A673 (cell line): Measurements from ENCODE around the gene SCN9A. TPM values are rescaled to one million over a fixed set of nuclear protein-coding genes. Genes with fewer than 3 reads are reported as not detected.

Source experiments
- BruUV-seq: library from RNA; stranded (reverse); fragments of 400-500 nt; replicated peaks from 2 replicates; lab custom pipeline; 2021; lab: Mats Ljungman, UMichigan
- CTCF ChIA-PET: fragments of 300-600 bp; sonication (Branson Sonifier 250); formaldehyde crosslinking; loops from one replicate; lab custom pipeline; 2022; ENCODE audit warnings: antibody characterized with exemption; lab: Charles Lee
- POLR2A ChIA-PET: fragments of 300-600 bp; sonication (Branson Sonifier 250); formaldehyde crosslinking; loops from one replicate; lab custom pipeline; 2022; ENCODE audit warnings: antibody characterized with exemption; ENCODE audit not compliant: low non-redundant PET; lab: Charles Lee
- DNase-seq: peaks from one replicate; pipeline ENCODE4 v3.0.0-alpha.2; 2015; ENCODE audit warnings: low spot score
- H3K27ac ChIP-seq: fragments of 200-600 bp; sonication (generic); 2 replicates; pipeline ENCODE4 v1.5.1; 2016; ENCODE audit warnings: mixed run types, low read depth, mild to moderate bottlenecking, mixed read lengths, antibody characterized with exemption, low read length; ENCODE audit not compliant: poor library complexity, severe bottlenecking
- H3K27me3 ChIP-seq: fragments of 200-600 bp; sonication (generic); replicated peaks from 2 replicates; pipeline ENCODE4 v1.6.1; 2017; ENCODE audit warnings: mixed run types, low read depth, mild to moderate bottlenecking, mixed read lengths, antibody characterized with exemption, low read length; ENCODE audit not compliant: insufficient read depth, poor library complexity
- H3K36me3 ChIP-seq: fragments of 200-600 bp; sonication (generic); 2 replicates; pipeline ENCODE4 v1.6.1; 2016; ENCODE audit warnings: mixed run types, mild to moderate bottlenecking, mixed read lengths, antibody characterized with exemption, low read length; ENCODE audit not compliant: insufficient read depth, poor library complexity, severe bottlenecking
- H3K4me1 ChIP-seq: fragments of 200-600 bp; sonication (generic); 2 replicates; pipeline ENCODE4 v1.6.1; 2017; ENCODE audit warnings: mixed run types, mild to moderate bottlenecking, mixed read lengths, antibody characterized with exemption, low read length; ENCODE audit not compliant: insufficient read depth, poor library complexity, severe bottlenecking
- H3K4me3 ChIP-seq: fragments of 200-600 bp; sonication (generic); 2 replicates; pipeline ENCODE4 v1.5.1; 2016; ENCODE audit warnings: low read depth, mixed run types, mild to moderate bottlenecking, mixed read lengths, low read length; ENCODE audit not compliant: poor library complexity, severe bottlenecking
- H3K9me3 ChIP-seq: fragments of 200-600 bp; sonication (generic); 2 replicates; pipeline ENCODE4 v1.6.1; 2016; ENCODE audit warnings: mixed run types, low read depth, mild to moderate bottlenecking, mixed read lengths, antibody characterized with exemption, low read length; ENCODE audit not compliant: poor library complexity, severe bottlenecking
- EZH2 ChIP-seq: fragments of 200-600 bp; sonication (generic); IDR thresholded peaks from 2 replicates; pipeline ENCODE4 v1.6.1; 2017; ENCODE audit warnings: borderline replicate concordance, low read depth, mild to moderate bottlenecking, mixed read lengths, antibody characterized with exemption, low read length; ENCODE audit not compliant: poor library complexity, severe bottlenecking
- intact Hi-C: fragments of 100-400 bp; cut with micrococcal nuclease; formaldehyde crosslinking; loops from one replicate; pipeline ENCODE4 v1.10.0; 2022; ENCODE audit not compliant: unreplicated experiment
- total RNA-seq: library from RNA; stranded (reverse); gene quantifications from 2 replicates; pipeline ENCODE4 v1.2.3, GENCODE V29; 2021
- TF ChIP-seq, protein P1 (sequence below): fragments of 300-800, 200-600 bp; sonication (generic); conservative IDR thresholded peaks from 2 replicates; pipeline ENCODE4 v1.5.1; 2017; ENCODE audit warnings: low read depth, mild to moderate bottlenecking, antibody characterized with exemption, low read length, moderate library complexity, mixed read lengths

The SCN9A gene
- total RNA-seq, 1 experiment from 2014 or later: 3.5 TPM

DNA sequence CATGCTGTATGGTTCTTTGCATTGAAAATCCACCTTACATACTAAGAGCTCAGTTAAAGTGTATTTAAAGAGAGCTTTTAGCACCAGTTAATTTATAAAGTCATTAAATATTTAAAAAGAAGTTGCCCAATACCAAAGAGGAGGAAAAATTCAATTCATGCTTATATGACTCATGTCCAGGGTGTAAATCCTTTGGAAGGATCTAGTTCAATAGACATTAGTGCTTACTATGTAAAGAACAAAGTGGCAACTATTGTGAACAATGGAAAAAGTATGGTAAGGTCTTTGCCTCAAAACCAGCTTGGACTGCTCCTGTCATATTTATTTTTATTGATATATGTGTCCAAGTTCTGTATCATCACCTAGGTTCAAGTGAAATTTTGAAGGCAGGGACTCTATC lies 90.5 kb downstream of the SCN9A start:
- H3K36me3 ChIP-seq: no peaks in the 10 kb centered on the region
- TF ChIP-seq, protein P1, sequence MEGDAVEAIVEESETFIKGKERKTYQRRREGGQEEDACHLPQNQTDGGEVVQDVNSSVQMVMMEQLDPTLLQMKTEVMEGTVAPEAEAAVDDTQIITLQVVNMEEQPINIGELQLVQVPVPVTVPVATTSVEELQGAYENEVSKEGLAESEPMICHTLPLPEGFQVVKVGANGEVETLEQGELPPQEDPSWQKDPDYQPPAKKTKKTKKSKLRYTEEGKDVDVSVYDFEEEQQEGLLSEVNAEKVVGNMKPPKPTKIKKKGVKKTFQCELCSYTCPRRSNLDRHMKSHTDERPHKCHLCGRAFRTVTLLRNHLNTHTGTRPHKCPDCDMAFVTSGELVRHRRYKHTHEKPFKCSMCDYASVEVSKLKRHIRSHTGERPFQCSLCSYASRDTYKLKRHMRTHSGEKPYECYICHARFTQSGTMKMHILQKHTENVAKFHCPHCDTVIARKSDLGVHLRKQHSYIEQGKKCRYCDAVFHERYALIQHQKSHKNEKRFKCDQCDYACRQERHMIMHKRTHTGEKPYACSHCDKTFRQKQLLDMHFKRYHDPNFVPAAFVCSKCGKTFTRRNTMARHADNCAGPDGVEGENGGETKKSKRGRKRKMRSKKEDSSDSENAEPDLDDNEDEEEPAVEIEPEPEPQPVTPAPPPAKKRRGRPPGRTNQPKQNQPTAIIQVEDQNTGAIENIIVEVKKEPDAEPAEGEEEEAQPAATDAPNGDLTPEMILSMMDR: no peak
- no peak for TF ChIP-seq EZH2
- H3K4me3 ChIP-seq: no peak overlapping the region
- no peak for DNase-seq
- intact Hi-C loops: no loop called here
- H3K27me3 ChIP-seq: no peaks in the 10 kb centered on the region
- CTCF ChIA-PET: no interaction called here
- POLR2A ChIA-PET: no interaction called here
- BruUV-seq: no TSS peak
- H3K9me3 ChIP-seq: no peaks in the 10 kb centered on the region
- no peak overlapping the region for H3K27ac ChIP-seq
- no peaks in the 10 kb centered on the region for H3K4me1 ChIP-seq

DNA sequence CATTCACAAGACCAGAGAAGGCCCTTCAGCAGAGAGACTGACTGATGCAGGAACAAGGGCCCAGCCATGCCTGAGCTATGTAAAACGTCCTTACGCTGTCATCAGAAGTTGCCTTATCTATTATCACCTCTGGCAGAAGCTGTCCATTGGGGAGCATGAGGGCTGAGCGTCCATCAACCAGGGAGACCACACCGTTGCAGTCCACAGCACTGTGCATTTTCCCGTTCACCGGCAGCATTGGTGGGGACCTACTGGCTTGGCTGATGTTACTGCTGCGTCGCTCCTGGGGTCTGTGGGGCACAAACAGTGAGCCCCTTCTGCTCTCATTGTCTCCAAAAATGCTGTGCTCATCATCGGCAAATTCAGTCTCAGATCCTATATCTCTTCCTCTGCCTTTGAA lies 91.4 kb downstream of the SCN9A start:
- CTCF ChIA-PET: no interaction called here
- Histone ChIP-seq H3K27me3 (no peaks in the 10 kb centered on the region), H3K27ac (no peak overlapping the region), H3K36me3 (no peaks in the 10 kb centered on the region), H3K9me3 (no peaks in the 10 kb centered on the region), H3K4me1 (no peaks in the 10 kb centered on the region), H3K4me3 (no peak overlapping the region)
- TF ChIP-seq, protein P1: no peak
- no peak for TF ChIP-seq EZH2
- POLR2A ChIA-PET: no interaction called here
- no TSS peak for BruUV-seq
- intact Hi-C loops: no loop called here
- no peak for DNase-seq

DNA sequence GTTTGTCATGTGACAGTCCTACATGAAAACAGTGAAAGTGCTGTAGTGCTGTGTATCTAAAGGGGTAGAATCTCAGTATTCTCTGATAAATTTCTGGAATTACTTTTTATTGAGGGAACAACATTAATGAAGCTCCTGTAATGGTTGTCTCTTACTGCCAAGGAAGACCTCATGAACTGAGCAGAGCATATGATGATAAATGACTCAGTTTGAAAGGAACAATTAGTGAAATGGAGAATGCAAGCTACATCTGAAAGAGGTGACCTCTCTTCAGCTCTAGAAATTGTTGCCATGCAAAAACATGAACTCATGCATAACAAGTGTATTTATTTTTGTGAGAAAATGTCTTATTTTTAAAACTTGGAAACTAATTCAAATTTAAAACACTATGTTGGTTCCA lies 93.6 kb downstream of the SCN9A start:
- no peaks in the 10 kb centered on the region for H3K9me3 ChIP-seq
- no peaks in the 10 kb centered on the region for H3K36me3 ChIP-seq
- ChIA-PET CTCF (no interaction called here), POLR2A (interaction anchor here (0.6 kb wide), 1 partner anchor 15 kb away, joined by 3 read pairs; no protein-coding TSS in a partner anchor)
- no peak overlapping the region for H3K4me3 ChIP-seq
- no peak for DNase-seq
- H3K27me3 ChIP-seq: no peaks in the 10 kb centered on the region
- BruUV-seq: no TSS peak
- no peaks in the 10 kb centered on the region for H3K4me1 ChIP-seq
- H3K27ac ChIP-seq: no peak overlapping the region
- TF ChIP-seq EZH2: no peak
- TF ChIP-seq, protein P1: no peak
- intact Hi-C loops: no loop called here
